Neural crest cell (in vitro differentiated cells): ENCODE measurements around the gene CLCN7. TPM values are rescaled to one million over a fixed set of nuclear protein-coding genes. Genes with fewer than 3 reads are reported as not detected.

Experiments used
- DNase-seq: peaks from one replicate; pipeline ENCODE4 v3.0.0; 2021; ENCODE audit warnings: low read depth, mixed read lengths, low spot score
- H3K27ac Mint-ChIP-seq: one replicate; pipeline ENCODE4 v1.8.0; 2021; ENCODE audit warnings: mild to moderate bottlenecking, mixed read lengths; ENCODE audit not compliant: unreplicated experiment
- H3K27me3 Mint-ChIP-seq: 2 replicates; pipeline ENCODE4 v1.8.0; 2021; ENCODE audit warnings: low read depth, mild to moderate bottlenecking, mixed read lengths
- H3K36me3 Mint-ChIP-seq: 2 replicates; pipeline ENCODE4 v1.8.0; 2021; ENCODE audit warnings: low read depth, mild to moderate bottlenecking, mixed read lengths
- H3K4me1 Mint-ChIP-seq: 2 replicates; pipeline ENCODE4 v1.8.0; 2021; ENCODE audit warnings: mixed read lengths
- H3K4me3 Mint-ChIP-seq: one replicate; pipeline ENCODE4 v1.8.0; 2021; ENCODE audit warnings: mild to moderate bottlenecking, mixed read lengths
- H3K9me3 Mint-ChIP-seq: 2 replicates; pipeline ENCODE4 v1.8.0; 2021; ENCODE audit warnings: mixed read lengths
- total RNA-seq: library from RNA; stranded (reverse); gene quantifications from 2 replicates; pipeline ENCODE4 v1.2.1, GENCODE V29; 2021
- TF ChIP-seq, protein P1 (sequence below): fragments of 200-600 bp; sonication (generic); conservative IDR thresholded peaks from 2 replicates; pipeline ENCODE4 v1.5.0; 2021; ENCODE audit warnings: antibody characterized with exemption, mild to moderate bottlenecking

The CLCN7 gene
- total RNA-seq, 1 donor from 2014 or later = 82.4 TPM

DNA sequence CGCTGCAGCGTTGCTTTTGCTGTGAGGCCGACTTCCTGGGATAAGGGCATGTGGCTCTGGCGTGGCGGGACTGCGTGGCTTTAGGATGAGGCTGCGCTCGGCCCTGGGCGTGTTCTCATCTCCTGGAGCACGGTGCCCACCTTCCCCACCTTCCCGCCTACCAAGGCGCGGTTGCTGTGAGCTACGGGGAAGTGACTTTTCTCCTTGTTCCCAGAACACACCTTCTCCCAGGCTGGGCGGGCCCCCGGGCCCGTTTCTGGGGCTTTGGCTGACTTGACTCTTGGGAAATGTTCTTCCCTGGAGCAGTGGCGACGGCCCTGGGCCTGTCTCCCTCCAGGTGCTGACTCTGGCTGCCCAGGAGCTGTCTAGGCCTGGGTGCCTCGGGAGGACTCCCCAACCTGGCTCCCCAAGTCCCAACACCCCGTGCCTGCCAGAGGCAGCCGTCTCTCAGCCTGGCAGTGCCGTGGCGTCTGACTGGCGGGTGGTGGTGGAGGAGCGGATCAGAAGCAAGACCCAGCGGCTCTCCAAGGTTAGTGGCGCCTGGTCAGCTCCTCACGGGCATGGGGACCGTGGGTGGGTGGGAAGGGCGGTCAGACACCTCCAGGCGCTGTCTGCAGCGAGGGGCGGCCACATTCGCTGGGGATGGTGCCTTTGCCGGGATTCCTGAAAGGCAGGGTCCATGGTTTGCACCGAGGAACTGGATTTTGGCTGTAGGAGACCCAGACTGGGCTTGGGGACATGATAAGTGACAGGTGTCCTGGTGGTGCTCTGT lies 30.4 kb upstream of the CLCN7 start:
- DNase-seq = no peak
- TF ChIP-seq, protein P1, sequence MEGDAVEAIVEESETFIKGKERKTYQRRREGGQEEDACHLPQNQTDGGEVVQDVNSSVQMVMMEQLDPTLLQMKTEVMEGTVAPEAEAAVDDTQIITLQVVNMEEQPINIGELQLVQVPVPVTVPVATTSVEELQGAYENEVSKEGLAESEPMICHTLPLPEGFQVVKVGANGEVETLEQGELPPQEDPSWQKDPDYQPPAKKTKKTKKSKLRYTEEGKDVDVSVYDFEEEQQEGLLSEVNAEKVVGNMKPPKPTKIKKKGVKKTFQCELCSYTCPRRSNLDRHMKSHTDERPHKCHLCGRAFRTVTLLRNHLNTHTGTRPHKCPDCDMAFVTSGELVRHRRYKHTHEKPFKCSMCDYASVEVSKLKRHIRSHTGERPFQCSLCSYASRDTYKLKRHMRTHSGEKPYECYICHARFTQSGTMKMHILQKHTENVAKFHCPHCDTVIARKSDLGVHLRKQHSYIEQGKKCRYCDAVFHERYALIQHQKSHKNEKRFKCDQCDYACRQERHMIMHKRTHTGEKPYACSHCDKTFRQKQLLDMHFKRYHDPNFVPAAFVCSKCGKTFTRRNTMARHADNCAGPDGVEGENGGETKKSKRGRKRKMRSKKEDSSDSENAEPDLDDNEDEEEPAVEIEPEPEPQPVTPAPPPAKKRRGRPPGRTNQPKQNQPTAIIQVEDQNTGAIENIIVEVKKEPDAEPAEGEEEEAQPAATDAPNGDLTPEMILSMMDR = no peak
- Mint-ChIP-seq H3K27ac (no peak overlapping the region), H3K27me3 (no peaks in the 10 kb centered on the region), H3K4me1 (no peaks in the 10 kb centered on the region), H3K36me3 (peaks cover 3% of the 10 kb centered on the region), H3K4me3 (no peak overlapping the region), H3K9me3 (no peaks in the 10 kb centered on the region)

DNA sequence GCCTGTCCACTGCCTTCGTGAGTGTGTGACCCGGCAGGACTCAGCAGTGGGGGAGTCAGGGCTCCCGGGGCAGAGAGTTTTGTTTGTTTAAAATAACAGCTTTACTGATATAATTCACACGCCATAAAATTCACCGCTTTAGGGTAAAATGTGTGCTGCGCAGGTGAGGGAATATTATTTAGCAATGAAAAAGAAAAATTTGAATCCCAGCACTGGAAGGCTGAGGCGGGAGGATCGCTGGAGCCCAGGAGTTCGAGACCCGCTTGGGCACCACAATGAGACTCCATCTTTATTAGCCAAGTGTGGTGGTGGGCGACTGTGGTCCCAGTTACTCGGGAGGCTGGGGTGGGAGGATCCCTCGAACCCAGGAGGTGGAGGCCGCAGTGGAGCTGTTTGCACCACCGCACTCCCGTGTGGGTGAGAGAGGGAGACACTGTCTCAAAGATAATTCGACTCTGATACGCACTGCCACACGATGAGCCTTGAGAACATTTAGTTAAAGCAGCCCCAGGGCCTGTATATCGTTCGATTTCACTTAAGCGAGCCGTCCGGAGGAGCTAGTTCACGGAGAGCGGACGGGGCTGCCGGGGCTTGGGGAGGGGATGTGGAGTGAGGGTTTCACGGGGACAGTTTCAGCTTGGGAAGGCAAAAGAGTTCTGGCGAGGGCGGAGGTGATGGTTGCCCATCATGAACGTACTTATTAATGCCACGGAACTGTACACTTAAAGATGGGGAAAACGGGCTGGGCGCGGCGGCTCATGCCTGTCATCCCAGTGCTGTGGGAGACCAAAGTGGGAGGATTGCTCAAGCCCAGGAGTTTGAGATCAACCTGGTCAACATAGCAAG lies 28.5 kb upstream of the CLCN7 start:
- Mint-ChIP-seq H3K27ac (no peak overlapping the region), H3K4me3 (no peak overlapping the region), H3K36me3 (peaks cover 3% of the 10 kb centered on the region), H3K9me3 (no peaks in the 10 kb centered on the region), H3K27me3 (no peaks in the 10 kb centered on the region), H3K4me1 (no peaks in the 10 kb centered on the region)
- no peak for DNase-seq
- TF ChIP-seq, protein P1 = no peak

DNA sequence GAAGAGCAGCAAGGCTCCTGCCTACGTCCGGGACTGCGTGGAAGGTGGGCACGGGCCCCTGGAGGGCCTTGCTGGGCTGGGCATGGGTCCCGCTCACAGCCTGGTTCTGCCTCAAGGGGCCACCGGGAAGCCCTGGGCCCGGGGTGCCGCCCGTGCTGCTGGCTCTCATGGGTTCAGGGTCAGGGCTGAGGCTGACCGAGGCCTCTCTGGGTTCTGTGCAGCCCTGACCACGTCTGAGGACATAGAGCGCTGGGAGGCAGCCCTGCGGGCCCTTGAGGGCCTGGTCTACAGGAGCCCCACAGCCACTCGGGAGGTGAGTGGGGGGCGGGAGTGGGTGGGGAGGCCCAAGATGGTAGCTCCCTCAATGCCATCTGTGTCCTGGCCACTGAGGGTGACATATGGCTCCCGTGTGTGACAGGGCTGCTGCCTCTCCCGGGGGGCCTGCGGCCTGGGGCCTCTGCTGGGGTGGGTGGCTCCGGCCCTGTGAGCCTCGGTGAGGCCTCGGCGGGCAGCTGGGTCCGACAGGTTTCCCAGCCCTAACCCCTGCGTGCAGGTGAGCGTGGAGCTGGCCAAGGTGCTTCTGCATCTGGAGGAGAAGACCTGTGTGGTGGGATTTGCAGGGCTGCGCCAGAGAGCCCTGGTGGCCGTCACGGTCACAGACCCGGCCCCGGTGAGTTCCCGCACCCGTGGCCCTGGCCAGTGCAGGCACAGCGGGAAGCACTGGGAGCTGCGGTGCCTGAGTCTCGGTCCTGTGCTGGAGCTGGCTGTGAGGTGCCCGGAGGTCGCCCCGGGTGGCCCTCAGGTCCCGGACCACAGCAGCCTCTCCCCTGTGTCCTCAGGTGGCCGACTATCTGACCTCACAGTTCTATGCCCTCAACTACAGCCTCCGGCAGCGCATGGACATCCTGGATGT lies 27.5 kb upstream of the CLCN7 start:
- DNase-seq = no peak
- no peaks in the 10 kb centered on the region for H3K27me3 Mint-ChIP-seq
- H3K4me3 Mint-ChIP-seq = no peak overlapping the region
- no peaks in the 10 kb centered on the region for H3K4me1 Mint-ChIP-seq
- H3K27ac Mint-ChIP-seq = no peak overlapping the region
- no peaks in the 10 kb centered on the region for H3K9me3 Mint-ChIP-seq
- TF ChIP-seq, protein P1 = no peak
- peaks cover 3% of the 10 kb centered on the region for H3K36me3 Mint-ChIP-seq

DNA sequence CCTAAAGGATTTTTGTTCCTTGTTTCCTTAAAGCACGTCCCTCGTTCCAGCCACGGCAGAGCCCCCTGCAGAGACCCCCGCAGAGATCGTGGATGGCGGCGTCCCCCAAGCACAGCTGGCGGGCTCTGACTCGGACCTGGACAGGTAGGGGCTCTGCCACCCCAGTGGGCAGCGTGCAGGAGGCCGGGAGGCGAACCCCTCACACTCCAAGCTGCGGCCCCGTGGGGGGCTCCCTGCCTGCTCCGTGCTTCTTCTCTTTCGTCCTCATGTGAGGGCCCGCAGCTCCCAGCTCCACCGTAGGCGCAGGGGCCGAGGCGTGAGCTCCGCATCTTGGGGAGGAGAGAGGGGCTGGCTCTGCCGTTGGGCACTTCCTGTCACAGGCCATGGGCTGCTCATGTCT lies 26.8 kb upstream of the CLCN7 start:
- Mint-ChIP-seq H3K9me3 (no peaks in the 10 kb centered on the region), H3K27ac (no peak overlapping the region), H3K4me3 (no peak overlapping the region), H3K27me3 (no peaks in the 10 kb centered on the region), H3K4me1 (no peaks in the 10 kb centered on the region), H3K36me3 (peaks cover 3% of the 10 kb centered on the region)
- TF ChIP-seq, protein P1 = no peak
- DNase-seq = no peak

DNA sequence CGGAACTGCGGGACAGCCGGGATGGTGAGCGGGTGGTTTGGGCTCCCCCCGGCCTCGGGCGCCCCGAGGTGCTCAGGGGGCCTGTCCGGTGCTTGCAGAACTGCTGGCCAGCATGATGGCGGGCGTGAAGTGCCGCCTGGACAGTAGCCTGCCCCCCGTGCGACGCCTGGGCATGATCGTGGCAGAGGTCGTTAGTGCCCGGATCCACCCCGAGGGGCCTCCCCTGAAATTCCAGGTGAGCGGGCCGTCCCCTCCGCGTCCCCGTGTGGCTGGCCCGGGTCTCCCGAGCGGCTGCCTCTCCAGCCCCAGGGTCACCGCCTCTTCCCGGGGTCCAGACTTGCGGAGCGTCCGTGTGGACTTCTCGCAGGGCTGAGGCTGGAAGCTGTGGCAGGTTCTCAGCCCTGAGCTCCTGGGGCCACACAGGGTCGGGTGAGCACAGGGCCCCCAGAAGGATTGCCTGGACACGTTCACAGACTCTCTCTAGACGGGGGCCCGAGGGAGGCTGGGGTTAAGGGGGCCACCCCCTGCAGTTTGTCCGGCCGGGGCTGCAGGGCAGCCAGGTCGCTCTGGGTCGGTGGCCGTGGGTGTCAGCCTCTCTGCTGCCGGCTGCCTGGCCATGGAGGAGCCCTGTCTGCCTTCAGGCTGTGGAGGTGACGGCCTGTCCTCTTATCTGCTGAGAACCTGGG lies 25.8 kb upstream of the CLCN7 start:
- H3K27me3 Mint-ChIP-seq = no peaks in the 10 kb centered on the region
- H3K4me3 Mint-ChIP-seq = no peak overlapping the region
- H3K4me1 Mint-ChIP-seq = no peaks in the 10 kb centered on the region
- TF ChIP-seq, protein P1 = no peak
- DNase-seq = no peak
- peaks cover 3% of the 10 kb centered on the region for H3K36me3 Mint-ChIP-seq
- no peak overlapping the region for H3K27ac Mint-ChIP-seq
- no peaks in the 10 kb centered on the region for H3K9me3 Mint-ChIP-seq
